MM.1S (cell line): ENCODE measurements around the gene SPRYD3.

Source experiments
- EZH2 ChIP-seq: fragments of 300-600 bp; sonication (generic); optimal IDR thresholded peaks from 2 replicates; pipeline ENCODE3; 2017; ENCODE audit warnings: low read depth, mild to moderate bottlenecking, antibody characterized with exemption, low read length, mixed read lengths
- EZH2phosphoT487 ChIP-seq: fragments of 300-600 bp; sonication (generic); IDR thresholded peaks from 2 replicates; pipeline ENCODE4 v1.6.1; 2018; ENCODE audit warnings: antibody characterized with exemption, low read length
- TF ChIP-seq, protein P1 (sequence below): fragments of 300-600 bp; sonication (generic); IDR thresholded peaks from 2 replicates; pipeline ENCODE4 v1.5.1; 2016; ENCODE audit warnings: antibody characterized with exemption, low read length, mixed read lengths

- TF ChIP-seq, protein P1, sequence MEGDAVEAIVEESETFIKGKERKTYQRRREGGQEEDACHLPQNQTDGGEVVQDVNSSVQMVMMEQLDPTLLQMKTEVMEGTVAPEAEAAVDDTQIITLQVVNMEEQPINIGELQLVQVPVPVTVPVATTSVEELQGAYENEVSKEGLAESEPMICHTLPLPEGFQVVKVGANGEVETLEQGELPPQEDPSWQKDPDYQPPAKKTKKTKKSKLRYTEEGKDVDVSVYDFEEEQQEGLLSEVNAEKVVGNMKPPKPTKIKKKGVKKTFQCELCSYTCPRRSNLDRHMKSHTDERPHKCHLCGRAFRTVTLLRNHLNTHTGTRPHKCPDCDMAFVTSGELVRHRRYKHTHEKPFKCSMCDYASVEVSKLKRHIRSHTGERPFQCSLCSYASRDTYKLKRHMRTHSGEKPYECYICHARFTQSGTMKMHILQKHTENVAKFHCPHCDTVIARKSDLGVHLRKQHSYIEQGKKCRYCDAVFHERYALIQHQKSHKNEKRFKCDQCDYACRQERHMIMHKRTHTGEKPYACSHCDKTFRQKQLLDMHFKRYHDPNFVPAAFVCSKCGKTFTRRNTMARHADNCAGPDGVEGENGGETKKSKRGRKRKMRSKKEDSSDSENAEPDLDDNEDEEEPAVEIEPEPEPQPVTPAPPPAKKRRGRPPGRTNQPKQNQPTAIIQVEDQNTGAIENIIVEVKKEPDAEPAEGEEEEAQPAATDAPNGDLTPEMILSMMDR: no peak
- TF ChIP-seq EZH2phosphoT487: no peak
- no peak for TF ChIP-seq EZH2
Measured at GRCh38 chr12:53079226-53080117, at the start of gene SPRYD3.
